ENCODE results near the gene PRKCD.

The PRKCD gene

DNA sequence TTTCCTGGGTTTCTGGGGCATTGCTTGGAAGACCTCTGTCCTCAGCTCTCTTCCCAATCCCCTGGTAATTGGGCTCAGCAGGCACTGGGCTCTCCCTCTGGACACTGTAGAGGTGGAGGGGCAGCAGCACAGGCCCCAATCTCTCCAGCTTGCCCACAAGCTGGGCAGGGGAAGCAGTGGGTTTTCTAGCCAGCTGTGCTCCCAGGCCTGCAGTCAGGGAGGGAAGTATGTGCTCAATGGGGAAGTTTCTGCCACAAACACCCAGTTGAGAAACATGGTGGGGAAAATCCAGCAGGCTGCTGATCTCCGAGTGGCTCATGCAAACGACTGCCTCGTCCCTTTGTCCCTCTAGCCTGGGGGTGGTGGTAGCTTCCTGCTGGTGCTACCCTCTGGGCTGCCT is 18.0 kb upstream of the PRKCD start:
- Mint-ChIP-seq H3K4me3 (no peak overlapping the region), H3K9me3 (no peaks in the 10 kb centered on the region), H3K4me1 (peaks cover 56% of the 10 kb centered on the region), H3K27me3 (ENCODE audit: low read depth, poor library complexity) (peaks cover 3% of the 10 kb centered on the region), H3K36me3 (ENCODE audit: low read depth) (no peaks in the 10 kb centered on the region), H3K27ac (no peak overlapping the region)
- TF ChIP-seq, protein P1, sequence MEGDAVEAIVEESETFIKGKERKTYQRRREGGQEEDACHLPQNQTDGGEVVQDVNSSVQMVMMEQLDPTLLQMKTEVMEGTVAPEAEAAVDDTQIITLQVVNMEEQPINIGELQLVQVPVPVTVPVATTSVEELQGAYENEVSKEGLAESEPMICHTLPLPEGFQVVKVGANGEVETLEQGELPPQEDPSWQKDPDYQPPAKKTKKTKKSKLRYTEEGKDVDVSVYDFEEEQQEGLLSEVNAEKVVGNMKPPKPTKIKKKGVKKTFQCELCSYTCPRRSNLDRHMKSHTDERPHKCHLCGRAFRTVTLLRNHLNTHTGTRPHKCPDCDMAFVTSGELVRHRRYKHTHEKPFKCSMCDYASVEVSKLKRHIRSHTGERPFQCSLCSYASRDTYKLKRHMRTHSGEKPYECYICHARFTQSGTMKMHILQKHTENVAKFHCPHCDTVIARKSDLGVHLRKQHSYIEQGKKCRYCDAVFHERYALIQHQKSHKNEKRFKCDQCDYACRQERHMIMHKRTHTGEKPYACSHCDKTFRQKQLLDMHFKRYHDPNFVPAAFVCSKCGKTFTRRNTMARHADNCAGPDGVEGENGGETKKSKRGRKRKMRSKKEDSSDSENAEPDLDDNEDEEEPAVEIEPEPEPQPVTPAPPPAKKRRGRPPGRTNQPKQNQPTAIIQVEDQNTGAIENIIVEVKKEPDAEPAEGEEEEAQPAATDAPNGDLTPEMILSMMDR (IDR thresholded peaks at IDR 0.05): no peak
- no peak for DNase-seq

DNA sequence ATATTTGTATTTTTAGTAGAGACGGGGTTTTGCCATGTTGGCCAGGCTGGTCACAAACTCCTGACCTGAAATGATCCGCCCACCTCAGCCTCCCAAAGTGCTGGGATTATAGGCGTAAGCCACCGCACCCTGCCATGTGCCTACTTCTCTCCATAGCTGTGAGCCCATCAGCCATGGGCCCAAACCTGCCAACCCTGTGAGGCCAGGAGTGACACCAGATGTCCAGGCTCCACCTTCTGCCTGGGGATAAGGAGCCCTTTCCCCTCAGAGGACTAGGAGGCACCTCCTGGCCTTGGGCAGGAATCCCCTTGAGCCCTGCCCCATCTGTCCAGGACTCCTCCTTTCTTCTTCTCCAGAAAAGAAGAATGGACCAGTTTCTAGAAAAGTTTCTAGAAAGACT is 16.6 kb upstream of the PRKCD start:
- Mint-ChIP-seq H3K27me3 (ENCODE audit: low read depth, poor library complexity) (peaks cover 3% of the 10 kb centered on the region), H3K9me3 (no peaks in the 10 kb centered on the region), H3K4me3 (no peak overlapping the region), H3K4me1 (peaks cover 55% of the 10 kb centered on the region), H3K36me3 (ENCODE audit: low read depth) (no peaks in the 10 kb centered on the region), H3K27ac (no peak overlapping the region)
- DNase-seq: no peak
- TF ChIP-seq, protein P1 (IDR thresholded peaks at IDR 0.05): no peak

DNA sequence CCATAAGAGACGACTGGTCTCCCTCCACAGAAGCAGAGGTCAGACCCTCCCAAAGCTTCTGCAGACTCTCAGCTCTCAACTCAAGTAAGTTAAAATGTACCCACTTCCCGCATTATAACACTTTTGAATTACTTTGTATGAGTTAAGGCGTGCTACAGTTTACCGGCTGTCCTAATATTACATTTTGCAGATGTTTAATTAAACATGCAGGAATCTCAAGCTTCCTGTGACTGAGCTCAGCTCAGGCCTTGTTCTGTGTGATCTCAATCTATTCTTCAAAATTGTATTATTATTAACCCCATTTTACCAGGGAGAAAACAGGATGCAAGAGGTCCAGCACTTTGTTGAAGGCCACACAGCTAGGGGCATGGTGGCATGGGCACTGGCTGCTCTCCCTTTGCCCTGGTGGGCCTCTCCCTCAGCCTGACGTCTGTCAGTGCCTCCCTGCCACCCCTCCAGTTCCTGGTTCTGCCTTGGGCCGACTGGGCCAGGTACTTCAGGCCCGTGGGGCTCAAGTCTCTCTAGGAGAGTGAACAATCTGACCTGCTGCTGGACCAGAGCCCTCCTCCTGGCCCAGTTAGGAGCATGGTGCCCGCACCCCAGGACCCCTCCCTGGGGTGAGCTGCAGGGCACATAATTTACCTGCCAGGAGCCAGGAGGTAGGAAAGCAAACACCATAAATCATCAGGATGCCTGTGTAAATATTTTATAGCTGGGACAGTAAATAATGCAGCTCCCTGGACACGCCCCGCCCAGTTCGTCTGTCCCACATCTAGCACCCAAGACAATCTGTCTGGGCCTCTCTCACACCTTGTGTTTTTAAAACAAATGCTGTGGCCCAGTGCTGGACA is 15.9 kb upstream of the PRKCD start:
- no peak for DNase-seq
- no peaks in the 10 kb centered on the region for H3K9me3 Mint-ChIP-seq
- H3K27me3 Mint-ChIP-seq (ENCODE audit: low read depth, poor library complexity): peaks cover 6% of the 10 kb centered on the region
- TF ChIP-seq, protein P1 (IDR thresholded peaks at IDR 0.05): no peak
- no peaks in the 10 kb centered on the region for H3K36me3 Mint-ChIP-seq (ENCODE audit: low read depth)
- no peak overlapping the region for H3K4me3 Mint-ChIP-seq
- no peak overlapping the region for H3K27ac Mint-ChIP-seq
- H3K4me1 Mint-ChIP-seq: peaks cover 55% of the 10 kb centered on the region

DNA sequence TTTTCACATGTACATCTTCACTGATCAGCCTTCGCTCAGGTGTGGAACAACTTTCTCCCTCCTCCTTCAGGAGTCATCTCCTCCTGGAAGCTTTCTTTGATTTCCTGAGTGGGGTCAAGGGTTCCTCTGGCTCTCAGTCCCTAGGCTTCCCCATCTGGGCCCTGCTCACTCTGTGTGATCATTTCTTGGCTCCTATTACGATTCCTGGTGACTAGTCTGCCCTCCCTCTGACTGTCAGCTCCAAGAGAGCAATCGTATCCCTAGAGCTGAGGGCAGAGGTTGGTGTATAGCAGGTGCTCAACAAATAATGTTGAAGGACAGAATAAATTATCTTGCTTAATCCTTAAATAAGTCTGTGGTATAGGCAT is 15.3 kb upstream of the PRKCD start:
- DNase-seq: no peak
- peaks cover 6% of the 10 kb centered on the region for H3K27me3 Mint-ChIP-seq (ENCODE audit: low read depth, poor library complexity)
- H3K4me3 Mint-ChIP-seq: no peak overlapping the region
- H3K36me3 Mint-ChIP-seq (ENCODE audit: low read depth): no peaks in the 10 kb centered on the region
- no peaks in the 10 kb centered on the region for H3K9me3 Mint-ChIP-seq
- TF ChIP-seq, protein P1 (IDR thresholded peaks at IDR 0.05): no peak
- no peak overlapping the region for H3K27ac Mint-ChIP-seq
- peaks cover 53% of the 10 kb centered on the region for H3K4me1 Mint-ChIP-seq

DNA sequence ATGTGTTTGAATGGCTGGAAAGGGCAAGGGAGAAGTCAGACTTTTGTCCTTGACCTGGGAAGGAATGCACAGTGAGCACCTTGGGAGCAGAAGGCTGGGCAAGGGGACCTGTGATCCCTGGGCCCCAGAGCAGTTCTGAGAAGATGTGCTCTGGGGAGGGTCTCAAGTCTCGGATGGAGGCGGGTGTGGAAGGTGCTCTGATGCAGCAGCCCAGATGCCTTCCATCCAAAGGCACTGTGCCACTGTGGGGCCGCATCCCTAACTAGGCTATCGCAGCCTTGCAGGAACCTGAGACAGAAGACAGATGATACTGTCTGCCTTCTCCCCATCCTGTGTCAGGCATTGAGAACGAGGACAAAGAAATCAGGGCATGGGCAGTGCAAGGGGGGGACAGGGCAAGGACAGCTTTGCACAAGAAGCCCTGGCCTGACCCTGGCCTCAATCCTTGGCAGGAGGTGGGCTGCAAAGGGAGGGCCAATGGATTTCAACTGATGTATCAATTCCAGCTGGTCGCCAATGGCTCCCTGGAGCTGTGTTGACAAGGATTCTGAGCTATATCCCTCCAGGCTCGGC is 14.6 kb upstream of the PRKCD start:
- Mint-ChIP-seq H3K36me3 (ENCODE audit: low read depth) (no peaks in the 10 kb centered on the region), H3K9me3 (no peaks in the 10 kb centered on the region), H3K4me1 (peaks cover 55% of the 10 kb centered on the region), H3K27me3 (ENCODE audit: low read depth, poor library complexity) (peaks cover 7% of the 10 kb centered on the region), H3K4me3 (no peak overlapping the region), H3K27ac (no peak overlapping the region)
- no peak for DNase-seq
- TF ChIP-seq, protein P1 (IDR thresholded peaks at IDR 0.05): no peak

Measured in nephron progenitor cell (in vitro differentiated cells).